ENCODE data around the gene THBS3.
"Not testable (repeated sequence)": the region's sequence is repeated elsewhere in the genome, so short reads cannot be mapped to it uniquely, and the experiment has no call there.

Gene THBS3

DNA sequence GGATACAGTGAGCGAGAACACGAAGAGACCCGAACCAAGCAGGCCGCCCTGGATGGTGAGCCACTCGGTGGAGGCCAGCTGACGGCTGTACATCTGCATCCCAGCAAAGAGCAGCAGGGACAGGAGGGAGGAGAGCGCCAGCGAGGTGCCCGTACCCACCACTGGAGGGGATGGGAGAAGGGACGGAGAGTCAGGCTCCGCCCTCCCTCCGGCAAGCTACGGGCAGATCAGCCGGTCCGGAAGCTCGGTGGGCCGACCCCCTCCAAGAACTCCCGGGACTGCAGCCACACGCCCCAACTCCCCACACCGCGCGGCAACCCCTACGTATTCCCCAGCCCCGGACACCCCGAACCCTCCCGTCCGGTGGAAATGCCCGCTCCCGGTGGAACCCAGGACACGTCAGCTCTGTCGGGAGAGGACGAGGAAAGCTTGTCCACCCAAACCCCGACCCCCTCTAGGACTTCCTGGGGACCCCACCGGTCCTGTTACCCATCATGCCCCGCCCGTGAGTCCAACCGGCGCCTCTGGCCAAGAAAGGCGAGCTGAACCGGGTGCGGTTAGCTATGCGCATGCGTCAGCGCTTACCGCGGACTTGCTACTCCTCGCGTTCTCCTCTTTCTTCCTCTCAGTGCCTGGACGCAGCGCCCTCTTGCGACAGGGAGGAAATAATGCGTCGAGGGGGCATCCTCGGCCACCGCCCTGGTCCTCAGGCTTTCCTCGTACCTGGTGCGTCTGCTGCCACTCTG, 34.8 kb downstream of the THBS3 start, which contains the start of gene KRTCAP2:
TSS of gene KRTCAP2 (minus strand) at position 573 of the 746 bp plus-strand sequence. CDS start at position 493, 80 bp downstream.
- DNase-seq: peak; percentile 97

- DNase-seq: no peak
Measured at GRCh38 chr1:155171836-155172731, 35.6 kb downstream of the THBS3 start.

- no peak for DNase-seq
Measured at GRCh38 chr1:155170806-155171205, 36.9 kb downstream of the THBS3 start.

GRCh38 chr1:155170101-155170785, 37.5 kb downstream of the THBS3 start:
- DNase-seq: no peak

DNA sequence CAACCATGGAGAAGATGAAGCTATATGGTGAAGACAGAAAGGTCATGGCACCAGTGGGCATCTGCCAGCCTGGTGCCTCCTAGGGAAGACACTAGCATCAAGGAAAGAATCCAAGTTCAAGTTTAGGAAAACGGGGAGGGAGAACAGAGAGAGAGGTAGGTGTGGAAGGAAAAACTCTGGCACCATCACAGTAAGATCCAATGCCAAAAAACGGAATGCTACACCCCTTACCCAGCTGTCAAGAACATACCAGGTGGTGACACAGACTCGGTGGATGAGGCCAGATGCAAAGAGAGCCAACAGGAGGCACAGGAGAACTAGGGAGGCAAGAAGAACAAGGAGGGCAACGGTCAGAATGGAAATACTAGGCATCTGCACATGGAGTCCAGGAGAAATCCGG, 38.2 kb downstream of the THBS3 start:
- no peak for DNase-seq

- DNase-seq: no peak
Measured at GRCh38 chr1:155168456-155169210, 39.1 kb downstream of the THBS3 start.

DNA sequence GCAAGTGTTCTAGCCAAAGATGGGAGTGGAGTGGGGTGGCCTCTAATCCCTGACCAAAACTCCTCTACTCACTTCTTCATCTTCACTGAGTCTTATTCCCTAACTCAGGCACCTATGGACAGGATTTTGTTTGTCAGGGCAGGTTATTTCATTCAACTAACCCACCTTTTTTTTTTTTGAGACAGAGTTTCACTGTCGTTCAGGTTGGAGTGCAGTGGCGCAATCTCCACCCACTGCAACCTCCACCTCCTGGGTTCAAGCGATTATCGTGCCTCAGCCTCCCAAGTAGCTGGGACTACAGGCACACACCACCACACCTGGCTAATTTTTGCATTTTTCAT, 39.6 kb downstream of the THBS3 start:
- not testable (repeated sequence) for DNase-seq

DNA sequence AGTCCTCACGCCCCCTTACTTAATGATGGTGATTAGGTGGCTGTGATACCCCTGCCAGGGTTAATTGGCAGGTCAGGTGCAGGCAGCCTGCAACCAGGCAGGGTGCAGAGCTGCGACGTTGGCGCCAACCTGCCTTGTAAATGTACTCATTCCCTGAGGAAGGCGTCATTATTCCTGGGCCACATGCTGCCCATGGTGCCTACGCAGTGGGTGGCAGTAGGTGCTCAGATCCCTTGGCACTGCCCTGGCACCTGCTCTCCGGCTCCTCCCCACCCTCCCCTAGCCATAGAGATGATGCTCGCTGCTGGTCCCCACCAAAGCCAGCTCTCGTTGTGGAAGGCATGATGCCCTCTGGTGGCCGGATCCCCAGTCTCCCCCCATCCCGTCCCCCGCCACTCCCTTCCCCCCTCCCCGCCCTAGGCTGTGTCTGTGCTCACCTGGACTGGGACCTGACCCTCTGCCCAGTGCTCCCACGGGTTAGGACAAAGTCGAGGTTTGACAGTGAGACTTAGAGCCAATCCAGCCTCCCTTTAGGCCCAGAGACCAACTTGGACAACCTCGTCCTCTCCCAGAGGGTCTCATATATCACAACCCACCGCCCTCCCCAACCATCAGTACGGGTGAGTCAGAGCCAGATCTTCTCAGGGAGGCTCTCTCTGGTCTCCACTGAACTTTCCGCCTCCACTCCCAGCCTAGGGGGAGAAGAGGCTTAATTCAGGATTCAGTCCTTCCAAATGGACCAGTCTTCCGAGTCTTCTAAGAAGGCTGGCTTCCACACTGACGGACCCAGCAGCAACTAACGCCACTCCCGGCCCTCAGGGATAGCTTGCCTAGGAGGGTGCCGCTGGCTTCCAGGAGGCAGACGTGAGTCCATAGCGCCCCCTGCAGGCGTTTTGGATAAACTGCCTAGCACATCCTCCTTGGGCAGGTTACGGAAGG, 40.3 kb downstream of the THBS3 start:
- DNase-seq: peak; percentile 88

GRCh38 chr1:155166471-155167165, 41.1 kb downstream of the THBS3 start:
- DNase-seq: no peak

DNA sequence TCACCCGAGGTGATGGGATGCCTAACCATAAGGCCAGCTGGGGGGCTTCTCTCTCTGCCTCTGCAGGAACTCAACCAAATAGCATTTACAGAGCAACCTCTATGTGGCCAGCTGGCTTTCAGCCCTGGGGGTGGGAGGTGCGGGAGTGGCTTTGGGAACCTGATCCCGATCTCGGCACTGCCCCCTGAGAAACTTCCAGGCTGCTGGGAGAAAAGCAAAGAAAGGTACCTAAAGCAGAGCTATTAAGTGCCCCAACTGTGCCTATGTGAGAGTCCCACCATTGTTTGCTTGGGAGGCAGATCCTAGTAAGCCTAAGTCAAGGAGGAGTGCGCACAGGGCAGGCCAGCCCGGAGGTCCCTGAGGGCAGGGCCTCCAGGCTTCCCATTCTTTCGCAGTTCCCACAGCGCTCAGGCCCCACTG, 41.6 kb downstream of the THBS3 start:
- no peak for DNase-seq

DNA sequence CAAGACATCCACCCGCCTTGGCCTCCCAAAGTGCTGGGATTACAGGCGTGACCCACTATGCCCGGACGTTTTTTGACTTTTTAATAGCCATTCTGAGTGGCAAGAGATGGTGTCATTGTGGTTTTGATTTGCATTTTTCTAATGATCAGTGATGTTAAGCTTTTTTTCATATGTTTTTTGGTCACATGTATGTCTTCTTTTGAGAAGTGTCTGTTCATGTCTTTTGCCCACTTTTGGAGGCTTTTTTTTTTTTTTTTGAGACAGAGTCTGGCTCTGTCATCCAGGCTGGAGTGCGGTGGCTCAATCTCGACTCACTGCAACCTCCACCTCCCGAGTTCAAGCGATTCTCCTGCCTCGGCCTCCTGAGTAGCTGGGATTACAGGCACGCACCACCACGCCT, 43.1 kb downstream of the THBS3 start:
- not testable (repeated sequence) for DNase-seq

DNA sequence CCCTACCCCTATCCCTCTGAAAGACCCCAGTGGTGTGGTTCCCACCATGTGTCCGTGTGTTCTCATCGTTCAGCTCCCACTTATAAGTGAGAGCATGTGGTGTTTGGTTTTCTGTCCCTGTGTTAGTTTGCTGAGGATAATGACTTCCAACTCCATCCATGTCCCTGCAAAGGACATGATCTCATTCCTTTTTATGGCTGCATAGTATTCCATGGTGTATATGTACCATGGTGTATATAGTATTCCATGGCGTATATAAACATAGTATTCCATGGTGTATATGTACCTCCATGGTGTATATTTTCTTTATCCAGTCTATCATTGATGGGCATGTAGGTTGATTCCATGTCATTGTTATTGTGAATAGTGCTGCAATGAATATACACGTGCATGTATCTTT, 43.9 kb downstream of the THBS3 start:
- not testable (repeated sequence) for DNase-seq

GRCh38 chr1:155162631-155163030, 45.1 kb downstream of the THBS3 start:
- DNase-seq: not testable (repeated sequence)

- no peak for DNase-seq
Measured at GRCh38 chr1:155160128-155160527, 47.6 kb downstream of the THBS3 start.

DNA sequence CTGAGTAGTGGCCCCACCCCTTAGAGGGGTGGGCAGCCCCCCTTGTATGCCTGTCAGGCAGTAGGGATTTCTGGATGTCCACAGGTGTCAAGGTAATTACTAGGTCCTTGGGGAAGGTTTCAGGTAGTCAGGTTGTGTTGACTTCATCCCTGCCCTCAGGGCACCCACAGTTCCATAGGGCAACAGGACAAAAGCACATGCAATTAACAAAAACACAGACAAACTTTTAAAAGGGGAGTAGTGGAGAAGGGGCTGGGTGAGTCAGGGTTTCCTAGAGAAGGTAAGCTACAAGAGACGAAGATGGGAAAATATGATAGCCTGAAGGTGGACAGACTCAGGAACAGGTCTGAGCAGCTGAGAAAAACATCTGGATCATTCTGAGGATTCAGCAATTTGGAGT, 48.7 kb downstream of the THBS3 start:
- DNase-seq: no peak

GRCh38 chr1:155155996-155156643, 51.6 kb downstream of the THBS3 start:
- not testable (repeated sequence) for DNase-seq
